ENCODE measurements around the gene ATF7. TPM values are rescaled to one million over a fixed set of nuclear protein-coding genes. Genes with fewer than 3 reads are reported as not detected.

Gene ATF7
- total and polyA plus RNA-seq, 2 donors (not counting 1 experiment from before 2014, with no cell fraction given): 15.7 to 42.2 TPM

- H3K4me2 ChIP-seq (replicated peaks; ENCODE audit: low read depth, low read length, poor library complexity, severe bottlenecking): no peak overlapping the region
- no peaks in the 10 kb centered on the region for H3K9me3 Mint-ChIP-seq (ENCODE audit: insufficient read depth)
These were observed 50.5 kb downstream of the ATF7 start for GRCh38 chr12:53575502-53576249.

More at GRCh38 chr12:53575502-53576249, 50.5 kb downstream of the ATF7 start:
- TF ChIP-seq EZH2 (IDR thresholded peaks at IDR 0.05; ENCODE audit: borderline replicate concordance, insufficient read depth, low read depth, low read length, poor library complexity, severe bottlenecking): no peak
- no peak for TF ChIP-seq CTCF (IDR thresholded peaks at IDR 0.05)
- Histone ChIP-seq H3K9ac (ENCODE audit: low read length) (no peak overlapping the region), H3K27me3 (replicated peaks in 1 of 4; ENCODE audit: control extremely low read depth in 1 of 4, control insufficient read depth in 3 of 4, insufficient read depth in 4 of 4, low read length in 3 of 4) (no peaks in the 10 kb centered on the region), H3K79me2 (ENCODE audit: control insufficient read depth, insufficient read depth, low read length) (peaks cover 57% of the 10 kb centered on the region), H4K20me1 (ENCODE audit: control insufficient read depth, insufficient read depth, low read length, poor library complexity, severe bottlenecking) (peaks cover 19% of the 10 kb centered on the region), H3K36me3 (replicated peaks in 1 of 2; ENCODE audit: control extremely low read depth in 1 of 2, control insufficient read depth in 1 of 2, extremely low read depth in 1 of 2, insufficient read depth in 2 of 2, low read length in 1 of 2) (peaks cover 2 to 3% of the 10 kb centered on the region in 2 experiments), H2AFZ (ENCODE audit: insufficient read depth, low read depth, low read length, poor library complexity, severe bottlenecking) (no peak overlapping the region), H3K4me3 (ENCODE audit: control extremely low read depth in 1 of 5, extremely low read depth in 1 of 5, insufficient read depth in 1 of 5, low read depth in 2 of 5, low read length in 4 of 5) (no peak overlapping the region), H3K4me1 (ENCODE audit: control insufficient read depth in 2 of 2, insufficient read depth in 2 of 2, low read length in 2 of 2) (peaks cover 12 to 15% of the 10 kb centered on the region in 2 donors), H3K9me3 (ENCODE audit: control extremely low read depth in 1 of 3, control insufficient read depth in 2 of 3, insufficient read depth in 1 of 3, low read length in 2 of 3) (no peaks in the 10 kb centered on the region), H3K27ac (ENCODE audit: low read length in 2 of 2) (no peak overlapping the region)
- POLR2A ChIA-PET: no interaction called here
- Mint-ChIP-seq H3K4me1 (peaks cover 28% of the 10 kb centered on the region), H3K4me3 (no peak overlapping the region), H3K27ac (no peak overlapping the region), H3K27me3 (no peaks in the 10 kb centered on the region)
- intact Hi-C loops (cut with micrococcal nuclease): no loop called here
- WGBS (ENCODE audit: insufficient coverage): 90% methylated on average over 1 of the region's 3 CpGs
- DNase-seq: no peak
- no peak for ATAC-seq (ENCODE audit: low read depth)
- CTCF ChIA-PET: no interaction called here

Measured in B cell (primary cell).